HG03064 (cell line): Measurements from ENCODE around the gene ZFP36L1.

Experiments
- ATAC-seq: cut with Tn5 transposase; IDR thresholded peaks from one replicate; pipeline ENCODE4 v1.9.1; 2021; ENCODE audit warnings: low read depth; ENCODE audit not compliant: unreplicated experiment

The ZFP36L1 gene

GRCh38 chr14:68747393-68747792, 45.5 kb downstream of the ZFP36L1 start:
- no peak for ATAC-seq

GRCh38 chr14:68744613-68745012, 48.3 kb downstream of the ZFP36L1 start:
- ATAC-seq = no peak

- no peak for ATAC-seq
These were observed 50.9 kb downstream of the ZFP36L1 start for GRCh38 chr14:68741839-68742470.

- ATAC-seq = no peak
These were observed 51.4 kb downstream of the ZFP36L1 start for GRCh38 chr14:68741477-68741791.

GRCh38 chr14:68740788-68741476, 51.9 kb downstream of the ZFP36L1 start:
- no peak for ATAC-seq

- ATAC-seq = no peak
These were observed 53.2 kb downstream of the ZFP36L1 start for GRCh38 chr14:68739701-68740100.

GRCh38 chr14:68738559-68738958, 54.3 kb downstream of the ZFP36L1 start:
- no peak for ATAC-seq
